NB4 (cell line): ENCODE results near the gene NXN.

ENCODE experiments used
- CTCF ChIP-seq: IDR thresholded peaks from one replicate; pipeline ENCODE4 v1.5.1; 2012; ENCODE audit warnings: low read depth, low read length
- MYC ChIP-seq: IDR thresholded peaks from 2 replicates; pipeline ENCODE4 v1.6.1; 2011; ENCODE audit warnings: low read depth, low read length
- POLR2A ChIP-seq: IDR thresholded peaks from 2 replicates; pipeline ENCODE4 v1.6.1; 2011; ENCODE audit warnings: mild to moderate bottlenecking; ENCODE audit not compliant: insufficient read length; ENCODE audit errors: extremely low read depth
- TF ChIP-seq, protein P1 (sequence below): IDR thresholded peaks from 2 replicates; pipeline ENCODE4 v1.6.1; 2011; ENCODE audit warnings: low read depth, low read length

GRCh38 chr17:951325-952132, 28.0 kb downstream of the NXN start:
- TF ChIP-seq CTCF, result no peak
- no peak for TF ChIP-seq POLR2A
- TF ChIP-seq MYC, result no peak
- TF ChIP-seq, protein P1, sequence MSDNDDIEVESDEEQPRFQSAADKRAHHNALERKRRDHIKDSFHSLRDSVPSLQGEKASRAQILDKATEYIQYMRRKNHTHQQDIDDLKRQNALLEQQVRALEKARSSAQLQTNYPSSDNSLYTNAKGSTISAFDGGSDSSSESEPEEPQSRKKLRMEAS, result no peak
